ENCODE data around the gene PLA2G2E.

GRCh38 chr1:19903621-19904020 is 19.8 kb downstream of the PLA2G2E start:
- TF ChIP-seq POLR2A (IDR thresholded peaks at IDR 0.05): no peak
- TF ChIP-seq, protein P1, sequence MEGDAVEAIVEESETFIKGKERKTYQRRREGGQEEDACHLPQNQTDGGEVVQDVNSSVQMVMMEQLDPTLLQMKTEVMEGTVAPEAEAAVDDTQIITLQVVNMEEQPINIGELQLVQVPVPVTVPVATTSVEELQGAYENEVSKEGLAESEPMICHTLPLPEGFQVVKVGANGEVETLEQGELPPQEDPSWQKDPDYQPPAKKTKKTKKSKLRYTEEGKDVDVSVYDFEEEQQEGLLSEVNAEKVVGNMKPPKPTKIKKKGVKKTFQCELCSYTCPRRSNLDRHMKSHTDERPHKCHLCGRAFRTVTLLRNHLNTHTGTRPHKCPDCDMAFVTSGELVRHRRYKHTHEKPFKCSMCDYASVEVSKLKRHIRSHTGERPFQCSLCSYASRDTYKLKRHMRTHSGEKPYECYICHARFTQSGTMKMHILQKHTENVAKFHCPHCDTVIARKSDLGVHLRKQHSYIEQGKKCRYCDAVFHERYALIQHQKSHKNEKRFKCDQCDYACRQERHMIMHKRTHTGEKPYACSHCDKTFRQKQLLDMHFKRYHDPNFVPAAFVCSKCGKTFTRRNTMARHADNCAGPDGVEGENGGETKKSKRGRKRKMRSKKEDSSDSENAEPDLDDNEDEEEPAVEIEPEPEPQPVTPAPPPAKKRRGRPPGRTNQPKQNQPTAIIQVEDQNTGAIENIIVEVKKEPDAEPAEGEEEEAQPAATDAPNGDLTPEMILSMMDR (IDR thresholded peaks at IDR 0.05): no peak

Data from Peyer's patch (tissue), 4 donors.